WERI-Rb-1 (cell line): ENCODE measurements around the gene HOOK1.
A peak's percentile ranks its signal among the peaks of the same experiment; 100 is the strongest.

Source experiments
- DNase-seq: peaks from one replicate; pipeline ENCODE4 v3.0.0-alpha.2; 2020
- H3K27ac ChIP-seq: fragments of 250-450 bp; sonication (Bioruptor Pico); 2 replicates; pipeline ENCODE4 v1.5.1; 2020; ENCODE audit warnings: mild to moderate bottlenecking, moderate library complexity
- H3K27me3 ChIP-seq: fragments of 250-450 bp; sonication (Bioruptor Pico); 2 replicates; pipeline ENCODE4 v1.5.1; 2021; ENCODE audit warnings: mild to moderate bottlenecking, low read depth, moderate library complexity; ENCODE audit not compliant: insufficient read depth, severe bottlenecking
- H3K36me3 ChIP-seq: fragments of 250-450 bp; sonication (Bioruptor Pico); 2 replicates; pipeline ENCODE4 v1.5.1; 2020; ENCODE audit warnings: mild to moderate bottlenecking, moderate library complexity
- H3K4me3 ChIP-seq: 2 replicates; pipeline ENCODE4 v1.5.1; 2011; ENCODE audit warnings: low read depth, mild to moderate bottlenecking, control low read depth, low read length
- H3K9me3 ChIP-seq: fragments of 250-450 bp; sonication (Bioruptor Pico); 2 replicates; pipeline ENCODE4 v1.5.1; 2021; ENCODE audit warnings: mild to moderate bottlenecking, moderate library complexity; ENCODE audit not compliant: severe bottlenecking
- TF ChIP-seq, protein P1 (sequence below): IDR thresholded peaks from 2 replicates; pipeline ENCODE4 v1.5.1; 2011; ENCODE audit warnings: low read depth, mild to moderate bottlenecking, control low read depth, inconsistent platforms, low read length

Gene HOOK1

GRCh38 chr1:59798600-59798999 lies 16.1 kb upstream of the HOOK1 start:
- Histone ChIP-seq H3K36me3 (no peaks in the 10 kb centered on the region), H3K27me3 (no peaks in the 10 kb centered on the region), H3K27ac (no peak overlapping the region), H3K9me3 (no peaks in the 10 kb centered on the region), H3K4me3 (no peak overlapping the region)
- TF ChIP-seq, protein P1, sequence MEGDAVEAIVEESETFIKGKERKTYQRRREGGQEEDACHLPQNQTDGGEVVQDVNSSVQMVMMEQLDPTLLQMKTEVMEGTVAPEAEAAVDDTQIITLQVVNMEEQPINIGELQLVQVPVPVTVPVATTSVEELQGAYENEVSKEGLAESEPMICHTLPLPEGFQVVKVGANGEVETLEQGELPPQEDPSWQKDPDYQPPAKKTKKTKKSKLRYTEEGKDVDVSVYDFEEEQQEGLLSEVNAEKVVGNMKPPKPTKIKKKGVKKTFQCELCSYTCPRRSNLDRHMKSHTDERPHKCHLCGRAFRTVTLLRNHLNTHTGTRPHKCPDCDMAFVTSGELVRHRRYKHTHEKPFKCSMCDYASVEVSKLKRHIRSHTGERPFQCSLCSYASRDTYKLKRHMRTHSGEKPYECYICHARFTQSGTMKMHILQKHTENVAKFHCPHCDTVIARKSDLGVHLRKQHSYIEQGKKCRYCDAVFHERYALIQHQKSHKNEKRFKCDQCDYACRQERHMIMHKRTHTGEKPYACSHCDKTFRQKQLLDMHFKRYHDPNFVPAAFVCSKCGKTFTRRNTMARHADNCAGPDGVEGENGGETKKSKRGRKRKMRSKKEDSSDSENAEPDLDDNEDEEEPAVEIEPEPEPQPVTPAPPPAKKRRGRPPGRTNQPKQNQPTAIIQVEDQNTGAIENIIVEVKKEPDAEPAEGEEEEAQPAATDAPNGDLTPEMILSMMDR: no peak
- DNase-seq: no peak

GRCh38 chr1:59803458-59804038 lies 11.2 kb upstream of the HOOK1 start:
- Histone ChIP-seq H3K27ac (no peak overlapping the region), H3K36me3 (no peaks in the 10 kb centered on the region), H3K27me3 (no peaks in the 10 kb centered on the region), H3K4me3 (no peak overlapping the region), H3K9me3 (no peaks in the 10 kb centered on the region)
- TF ChIP-seq, protein P1: no peak
- DNase-seq: no peak

DNA sequence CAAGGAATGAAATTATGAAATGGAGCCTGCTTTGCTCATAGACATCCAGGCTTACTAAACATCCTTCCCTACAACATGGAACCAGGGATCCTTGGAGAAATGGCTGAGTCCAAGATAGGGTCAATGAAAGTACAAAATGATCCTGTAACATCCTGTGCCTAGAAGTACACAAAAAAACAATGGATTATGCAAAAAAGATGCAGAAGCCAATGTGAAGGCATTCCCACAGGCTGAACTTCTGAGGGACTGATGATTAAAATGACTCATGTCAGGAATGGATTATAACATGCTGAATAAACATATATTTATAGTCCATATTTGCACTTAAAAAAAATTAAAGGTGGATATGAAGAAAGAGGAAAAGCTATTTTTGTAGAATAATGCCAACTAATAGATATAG lies 10.4 kb upstream of the HOOK1 start:
- Histone ChIP-seq H3K9me3 (no peaks in the 10 kb centered on the region), H3K27ac (no peak overlapping the region), H3K36me3 (no peaks in the 10 kb centered on the region), H3K4me3 (no peak overlapping the region), H3K27me3 (no peaks in the 10 kb centered on the region)
- TF ChIP-seq, protein P1: no peak
- no peak for DNase-seq

- DNase-seq: no peak
- no peaks in the 10 kb centered on the region for H3K36me3 ChIP-seq
Observed at GRCh38 chr1:59805554-59805953, 9.2 kb upstream of the HOOK1 start.

GRCh38 chr1:59814180-59814900 lies 409 bp upstream of the HOOK1 start:
- Histone ChIP-seq H3K27ac (peak overlapping the region; percentile 66), H3K27me3 (no peaks in the 10 kb centered on the region), H3K36me3 (no peaks in the 10 kb centered on the region; the same call in 1 of the 2 replicates), H3K4me3 (peak overlapping the region; percentile 76), H3K9me3 (no peaks in the 10 kb centered on the region)
- DNase-seq: peak; percentile 96
- TF ChIP-seq, protein P1: no peak

More at GRCh38 chr1:59805554-59805953, 9.2 kb upstream of the HOOK1 start:
- Histone ChIP-seq H3K4me3 (no peak overlapping the region), H3K27me3 (no peaks in the 10 kb centered on the region), H3K9me3 (no peaks in the 10 kb centered on the region), H3K27ac (no peak overlapping the region)
- TF ChIP-seq, protein P1: no peak
